HG02943 (cell line): Measurements from ENCODE around the gene ACD.

Source experiments
- ATAC-seq: cut with Tn5 transposase; IDR thresholded peaks from one replicate; pipeline ENCODE4 v1.9.1; 2021; ENCODE audit warnings: mild to moderate bottlenecking, low read depth, moderate library complexity; ENCODE audit not compliant: unreplicated experiment

The ACD gene

DNA sequence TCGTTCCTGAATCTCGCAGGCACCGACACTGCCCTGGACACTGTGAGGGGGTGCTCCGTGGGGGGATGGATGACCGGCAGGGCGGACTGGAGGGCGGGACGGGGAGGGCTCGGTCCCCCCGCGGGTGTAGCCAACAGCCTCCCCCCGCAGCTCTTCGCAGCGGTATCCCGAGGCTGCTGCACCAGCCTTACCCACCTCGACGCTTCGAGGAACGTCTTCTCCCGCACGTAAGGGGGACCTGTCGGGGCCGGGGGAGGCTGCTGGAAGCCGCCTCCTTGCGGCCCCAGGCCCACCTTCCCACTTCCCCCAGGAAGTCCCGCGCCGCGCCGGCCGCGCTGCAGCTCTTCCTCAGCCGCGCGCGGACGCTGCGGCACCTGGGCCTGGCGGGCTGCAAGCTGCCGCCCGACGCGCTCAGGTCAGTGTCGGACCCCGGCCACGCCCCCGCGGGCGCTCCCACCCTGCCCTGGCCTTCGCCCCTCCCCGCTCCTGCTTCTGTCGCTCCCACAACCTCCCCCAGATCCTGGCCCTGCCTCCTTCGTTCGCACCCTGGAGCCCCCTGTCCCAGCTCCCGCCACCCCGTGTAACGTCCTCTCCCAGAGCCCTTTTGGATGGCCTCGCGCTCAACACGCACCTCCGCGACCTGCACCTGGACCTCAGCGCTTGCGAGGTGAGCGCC lies 11.8 kb downstream of the ACD start:
- ATAC-seq, result no peak

DNA sequence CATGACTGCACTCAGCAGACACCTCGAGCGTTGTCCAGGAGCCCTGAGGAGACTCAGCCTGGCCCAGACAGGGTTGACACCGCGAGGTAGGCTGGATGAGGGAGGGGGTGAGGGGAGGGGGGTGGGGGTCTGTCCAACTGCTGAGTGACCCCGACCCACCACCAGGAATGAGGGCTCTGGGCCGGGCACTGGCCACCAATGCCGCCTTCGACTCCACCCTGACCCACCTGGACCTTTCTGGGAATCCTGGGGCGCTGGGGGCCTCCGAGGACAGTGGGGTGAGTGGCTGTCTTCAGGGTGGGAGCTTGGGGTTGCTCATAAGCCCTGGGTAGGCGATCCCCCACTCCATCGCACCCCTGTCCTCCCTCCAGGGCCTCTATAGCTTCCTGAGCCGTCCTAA lies 12.4 kb downstream of the ACD start:
- ATAC-seq, result no peak

DNA sequence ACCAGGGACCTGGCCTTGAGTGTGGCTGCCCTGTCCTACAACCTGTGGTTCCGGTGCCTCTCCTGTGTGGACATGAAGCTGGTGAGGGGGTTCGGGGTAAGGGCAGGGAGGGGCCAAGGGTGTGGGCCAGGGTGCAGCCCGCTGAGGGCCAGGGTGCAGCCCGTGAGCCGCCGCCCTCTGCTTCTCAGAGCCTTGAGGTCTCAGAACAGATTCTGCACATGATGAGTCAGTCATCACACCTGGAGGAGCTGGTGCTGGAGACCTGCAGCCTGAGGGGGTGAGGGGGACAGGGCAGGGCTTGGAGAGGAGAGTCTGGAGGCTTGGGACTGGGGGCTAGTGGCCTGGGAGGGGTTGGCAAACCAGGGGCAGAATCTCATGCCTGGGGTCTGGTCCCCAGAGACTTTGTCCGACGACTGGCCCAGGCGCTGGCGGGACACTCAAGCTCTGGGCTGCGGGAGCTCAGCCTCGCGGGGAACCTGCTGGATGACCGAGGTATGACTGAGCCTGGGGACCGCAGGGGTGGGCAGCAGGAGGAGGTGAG lies 12.9 kb downstream of the ACD start:
- no peak for ATAC-seq

DNA sequence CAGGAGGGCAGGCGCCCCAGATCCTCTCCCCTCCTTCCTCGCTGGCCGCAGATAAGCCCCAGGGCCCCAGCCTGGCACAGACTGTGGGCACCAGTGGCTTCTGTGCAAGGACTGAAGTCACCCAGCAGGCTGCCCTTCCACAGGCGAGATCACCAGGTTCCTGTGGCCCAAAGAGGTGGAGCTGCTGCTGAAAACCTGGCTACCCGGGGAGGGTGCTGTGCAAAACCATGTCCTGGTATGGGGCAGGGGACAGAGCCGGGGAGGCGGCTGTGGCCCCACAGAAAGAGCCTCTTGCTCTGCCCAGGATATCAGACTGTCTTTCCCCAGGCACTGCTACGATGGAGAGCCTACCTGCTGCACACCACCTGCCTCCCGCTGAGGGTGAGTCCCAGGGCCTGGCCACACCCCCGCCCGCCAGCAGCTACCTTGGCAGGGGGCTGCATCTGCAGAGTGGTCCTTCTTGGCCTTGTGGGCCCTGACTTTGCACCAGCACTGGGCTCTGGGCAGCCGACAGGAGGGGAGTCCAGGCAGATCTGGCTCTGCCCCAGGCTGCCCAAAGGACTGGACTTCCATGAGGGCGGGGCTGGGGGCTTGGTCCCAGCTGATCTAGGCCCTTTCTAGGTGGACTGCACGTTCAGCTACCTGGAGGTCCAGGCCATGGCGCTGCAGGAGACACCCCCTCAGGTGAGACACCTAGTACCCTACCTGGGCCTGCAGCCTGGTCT lies 14.5 kb downstream of the ACD start:
- ATAC-seq, result no peak

DNA sequence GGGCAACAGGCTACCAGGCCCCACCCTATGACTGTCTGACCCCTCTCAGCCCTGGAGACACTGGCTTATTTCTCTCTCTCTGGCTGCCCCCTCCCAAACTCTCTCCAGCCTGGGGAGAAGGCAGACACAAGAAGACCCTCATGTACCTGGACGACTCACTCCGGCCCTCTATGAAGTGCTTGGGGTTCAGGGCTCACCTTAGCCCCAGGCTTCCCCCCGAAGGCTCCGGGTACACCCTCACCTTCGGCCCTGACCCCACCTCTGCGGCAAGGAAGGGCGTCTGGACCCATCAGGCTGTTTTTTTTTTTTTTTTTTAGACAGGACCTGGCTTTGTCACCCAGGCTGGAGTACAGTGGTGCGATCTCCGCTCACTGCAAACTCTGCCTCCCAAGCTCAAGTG lies 16.0 kb downstream of the ACD start:
- no peak for ATAC-seq

DNA sequence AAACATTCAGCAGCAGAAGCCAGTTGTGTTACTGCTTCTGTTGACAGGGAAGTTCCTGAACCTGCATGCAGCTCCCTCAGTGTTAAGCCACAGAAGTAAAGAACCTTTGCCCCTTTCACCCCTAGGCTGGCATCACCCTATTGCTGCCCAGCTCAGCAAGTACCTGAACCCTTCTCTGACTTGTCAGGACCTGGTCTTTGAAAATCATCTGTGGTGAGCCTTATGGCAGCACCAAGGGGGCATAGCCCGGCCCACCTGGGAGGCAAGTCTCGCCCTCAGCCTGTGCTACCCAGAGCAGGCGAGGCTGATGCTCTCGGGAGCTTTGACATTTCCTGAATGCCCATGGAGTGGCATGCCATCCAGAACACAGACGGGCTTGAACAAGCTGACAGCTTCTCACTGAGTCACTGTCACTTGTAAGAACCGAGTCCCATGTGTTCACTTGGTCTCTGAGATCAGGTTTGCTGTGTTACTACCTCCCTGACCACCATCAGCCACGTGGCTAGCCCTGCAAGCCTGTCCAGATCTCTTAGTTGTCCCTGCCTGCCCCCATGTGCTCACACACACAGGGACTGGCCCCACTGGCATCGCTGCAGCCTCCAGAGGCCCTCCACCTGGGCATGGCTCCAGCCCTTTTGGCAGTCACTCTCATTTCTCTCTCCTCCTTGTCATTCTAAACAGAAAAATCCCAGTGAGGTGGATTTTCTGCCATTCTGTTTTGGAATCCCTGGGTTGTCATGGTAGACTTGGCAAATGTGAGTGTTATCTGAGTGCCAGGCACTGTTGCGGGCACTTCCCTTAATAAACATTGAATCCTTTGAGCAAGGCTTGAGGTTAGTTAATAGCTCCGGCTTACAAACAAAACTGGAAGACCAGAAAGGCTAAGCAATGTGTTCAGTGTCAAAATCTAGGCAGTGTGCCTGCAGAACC lies 18.0 kb downstream of the ACD start:
- no peak for ATAC-seq

DNA sequence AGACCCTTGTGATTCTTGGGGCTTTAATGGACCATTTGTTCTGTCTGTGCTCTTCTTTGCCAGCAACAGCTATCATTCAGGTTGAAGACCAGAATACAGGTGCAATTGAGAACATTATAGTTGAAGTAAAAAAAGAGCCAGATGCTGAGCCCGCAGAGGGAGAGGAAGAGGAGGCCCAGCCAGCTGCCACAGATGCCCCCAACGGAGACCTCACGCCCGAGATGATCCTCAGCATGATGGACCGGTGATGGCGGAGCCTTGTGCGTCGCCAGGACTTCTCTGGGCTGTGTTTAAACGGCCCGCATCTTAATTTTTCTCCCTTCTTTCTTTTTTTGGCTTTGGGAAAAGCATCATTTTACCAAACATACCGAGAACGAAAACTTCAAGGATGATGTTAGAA lies 22.4 kb downstream of the ACD start:
- ATAC-seq, result no peak

DNA sequence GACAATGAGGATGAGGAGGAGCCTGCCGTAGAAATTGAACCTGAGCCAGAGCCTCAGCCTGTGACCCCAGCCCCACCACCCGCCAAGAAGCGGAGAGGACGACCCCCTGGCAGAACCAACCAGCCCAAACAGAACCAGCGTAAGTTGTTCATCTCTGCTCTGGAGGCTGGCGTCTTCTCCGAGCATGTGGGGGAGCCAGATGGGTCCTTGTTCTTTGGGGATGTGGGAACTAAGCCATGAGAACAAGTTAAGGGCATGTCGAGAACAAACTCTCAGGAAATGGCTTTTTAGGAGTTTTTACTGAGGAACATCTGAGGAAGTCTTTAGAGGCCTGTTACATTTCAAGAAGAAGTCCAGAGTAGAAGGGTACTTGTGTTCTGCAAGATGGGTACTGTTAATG lies 23.3 kb downstream of the ACD start:
- no peak for ATAC-seq

DNA sequence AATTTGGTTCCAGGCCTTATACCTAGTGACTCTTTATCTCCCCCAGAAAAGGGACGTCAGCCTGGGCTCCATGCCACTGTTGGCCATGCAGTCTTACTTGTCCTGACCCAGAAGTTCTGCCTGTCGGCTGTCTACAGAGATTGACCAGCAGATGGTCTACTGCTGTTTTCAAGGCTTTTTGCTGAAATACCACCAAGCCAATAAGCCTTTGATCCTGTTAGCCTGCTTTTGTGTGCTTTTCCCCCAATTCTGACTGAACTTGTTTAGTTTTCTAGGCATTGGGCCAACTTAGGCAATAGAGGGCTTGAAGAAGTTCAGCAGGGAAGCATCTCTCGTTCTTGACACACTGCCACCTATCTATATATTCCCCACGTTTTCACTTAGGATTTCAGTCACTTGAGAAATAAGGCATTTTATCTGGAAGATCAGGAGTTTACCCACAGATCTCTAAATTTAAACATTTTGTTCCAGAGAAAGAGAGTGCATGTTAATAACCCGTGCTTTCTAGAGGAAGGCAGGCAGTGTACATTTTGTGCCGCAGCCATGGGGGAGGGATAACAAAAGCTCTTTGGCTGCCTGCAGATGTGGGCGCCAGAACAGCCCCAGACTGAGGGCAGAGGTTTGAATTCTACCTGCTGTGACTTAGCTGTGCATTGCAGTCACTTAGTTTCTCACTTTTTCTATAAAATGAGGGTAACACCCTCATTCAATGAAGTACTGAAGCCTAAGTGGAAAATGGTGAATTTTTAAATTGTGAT lies 27.5 kb downstream of the ACD start:
- no peak for ATAC-seq

DNA sequence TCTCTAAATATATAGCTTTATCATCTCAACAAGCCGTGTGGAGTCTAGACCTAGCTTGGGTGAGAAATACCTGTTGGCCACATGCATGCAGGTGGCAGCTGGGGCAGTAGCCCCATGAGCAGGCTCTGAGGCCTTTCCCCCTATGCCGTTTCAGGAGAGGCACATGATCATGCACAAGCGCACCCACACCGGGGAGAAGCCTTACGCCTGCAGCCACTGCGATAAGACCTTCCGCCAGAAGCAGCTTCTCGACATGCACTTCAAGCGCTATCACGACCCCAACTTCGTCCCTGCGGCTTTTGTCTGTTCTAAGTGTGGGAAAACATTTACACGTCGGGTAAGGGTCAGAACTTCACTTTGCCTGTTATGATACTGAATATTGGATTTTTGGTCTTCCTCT lies 31.8 kb downstream of the ACD start:
- no peak for ATAC-seq

DNA sequence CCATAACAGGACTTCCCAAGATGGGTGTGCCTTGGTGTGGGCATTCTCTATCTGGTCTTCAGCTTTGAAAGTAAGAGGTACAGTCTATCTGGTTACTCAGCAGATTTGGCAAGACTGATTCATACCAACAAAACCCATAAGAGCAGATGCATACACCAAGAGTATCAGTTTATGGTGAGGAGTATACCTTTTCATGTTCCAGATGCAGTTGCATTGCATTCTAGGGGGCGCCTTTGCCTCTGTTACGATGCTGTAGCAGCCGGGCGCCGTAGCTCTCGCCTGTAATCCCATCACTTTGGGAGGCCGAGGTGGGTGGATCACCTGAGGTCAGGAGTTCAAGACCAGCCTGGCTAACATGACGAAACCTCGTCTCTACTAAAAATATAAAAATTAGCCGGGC lies 46.3 kb downstream of the ACD start:
- ATAC-seq, result no peak

DNA sequence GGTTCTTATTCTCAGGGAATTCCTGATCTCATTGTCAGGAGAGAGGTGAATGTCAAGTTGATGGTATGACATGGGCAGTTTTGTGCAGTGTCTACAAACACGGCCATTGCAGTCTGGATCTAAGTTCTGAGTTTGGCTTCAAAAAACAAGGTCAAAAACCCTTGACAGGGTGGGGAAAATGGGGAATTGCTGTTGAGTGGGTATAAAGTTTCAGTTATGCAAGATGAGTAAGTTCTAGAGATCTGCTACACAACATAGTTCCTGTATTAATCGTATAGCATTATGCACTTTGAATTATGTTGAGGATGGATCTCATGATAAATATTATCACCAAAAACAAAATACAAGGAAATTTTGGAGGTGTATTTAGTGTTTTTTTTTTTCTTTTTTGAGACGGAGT lies 51.7 kb downstream of the ACD start:
- ATAC-seq, result no peak
